DMS 273 (cell line): ENCODE data around the gene ORC3.
A peak's percentile ranks its signal among the peaks of the same experiment; 100 is the strongest.

Experiments
- DNase-seq: peaks from one replicate; lab custom pipeline; 2025; ENCODE audit not compliant: unreplicated experiment; lab: John Stamatoyannopoulos, UW

The ORC3 gene

DNA sequence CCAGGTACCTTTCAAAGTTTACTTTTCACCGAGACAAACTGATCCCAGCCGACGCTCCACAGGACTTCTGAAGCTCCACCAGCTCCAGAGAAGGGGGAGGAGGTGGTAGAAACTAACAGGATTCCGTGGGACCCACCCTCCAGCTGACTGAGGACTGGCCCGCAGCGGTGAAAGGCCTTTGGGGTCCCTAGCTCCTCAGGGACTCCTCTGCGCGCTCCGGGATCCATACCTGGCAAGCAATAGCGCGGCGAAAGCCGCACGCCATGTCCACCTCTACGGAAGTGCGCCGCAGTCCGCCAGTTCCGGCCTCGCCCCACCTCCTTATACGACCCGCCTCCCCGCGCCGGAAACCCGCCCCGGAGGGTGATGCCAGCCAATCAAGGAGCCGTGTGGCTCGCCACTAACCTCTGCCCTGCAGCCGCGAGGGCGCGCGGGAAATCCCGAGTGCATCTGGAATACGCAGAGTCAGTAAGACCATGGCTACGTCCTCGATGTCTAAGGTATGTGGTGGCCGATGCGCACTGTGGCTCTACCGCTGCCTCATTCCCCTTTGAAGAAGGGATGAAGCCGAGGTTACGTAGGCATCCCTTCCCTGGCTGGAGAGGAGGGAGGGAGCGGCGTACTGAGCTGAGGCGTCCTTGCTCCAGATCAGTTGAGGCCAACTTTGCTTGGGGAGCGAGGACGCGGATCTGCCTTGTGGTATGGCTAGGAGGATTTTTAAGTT lies at the start of gene ORC3, which contains the start of gene RARS2:
Gene ORC3, plus strand, starts transcription at position 443 of the 724 bp plus-strand sequence. Its CDS starts 34 bp downstream, at position 477.
Gene RARS2, minus strand, starts transcription at position 295 of the 724 bp plus-strand sequence. Its CDS starts 30 bp downstream, at position 265.
- peak; percentile 98 for DNase-seq

DNA sequence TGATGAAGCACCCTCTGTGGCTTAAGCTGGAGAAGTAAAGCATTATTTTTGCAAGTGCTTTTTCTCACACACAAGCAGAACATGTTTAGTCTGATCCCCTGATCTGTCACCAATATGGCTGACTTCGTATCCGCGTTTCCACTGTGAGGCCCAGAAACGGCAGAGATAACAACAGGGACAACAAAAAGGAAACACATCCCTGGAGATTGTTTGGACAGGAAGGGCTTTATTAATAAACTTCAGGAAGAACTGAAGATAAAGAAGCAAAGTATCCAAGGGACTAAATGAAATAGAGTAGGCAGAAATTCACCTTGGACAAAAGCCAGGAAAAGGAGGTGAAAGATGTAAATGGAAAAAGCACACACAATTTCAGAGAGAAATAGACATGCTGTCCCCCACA lies 49.4 kb upstream of the ORC3 start:
- no peak for DNase-seq

DNA sequence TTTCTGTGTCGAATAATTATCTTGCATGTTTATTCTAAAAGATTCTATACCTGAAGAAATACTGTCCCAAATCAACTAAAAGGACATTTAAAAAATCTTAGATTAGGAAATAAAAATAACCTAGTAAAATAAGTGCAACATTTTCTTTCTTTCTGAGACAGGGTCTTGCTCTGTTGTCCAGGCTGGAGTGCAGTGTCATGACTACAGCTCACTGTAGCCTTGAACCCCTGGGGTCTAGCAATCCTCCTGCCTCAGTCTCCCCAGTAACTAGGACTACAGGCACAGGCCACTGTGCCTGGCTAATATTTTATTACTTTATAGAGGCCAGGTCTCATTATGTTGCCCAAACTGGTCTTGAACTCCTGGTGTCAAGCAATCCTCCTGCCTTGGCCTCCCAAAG lies 48.9 kb upstream of the ORC3 start:
- DNase-seq: no peak

DNA sequence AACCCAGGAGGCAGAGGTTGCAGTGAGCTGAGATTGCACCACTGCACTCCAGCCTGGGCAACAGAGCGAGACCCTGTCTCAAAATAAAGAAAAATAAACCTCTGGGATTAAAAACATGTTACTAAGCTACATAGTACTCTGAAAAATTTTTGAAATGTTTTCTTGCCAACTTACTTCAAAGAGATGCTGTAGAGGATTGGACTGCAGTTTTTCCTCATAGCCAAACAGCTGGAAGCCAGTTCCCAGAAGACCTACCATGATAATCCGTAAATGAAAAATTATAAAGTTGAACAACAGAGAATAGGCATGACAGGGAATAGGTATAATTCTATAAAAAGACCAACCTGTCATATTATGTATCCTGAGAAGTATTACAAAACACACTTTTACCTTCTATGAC lies 48.2 kb upstream of the ORC3 start:
- no peak for DNase-seq

DNA sequence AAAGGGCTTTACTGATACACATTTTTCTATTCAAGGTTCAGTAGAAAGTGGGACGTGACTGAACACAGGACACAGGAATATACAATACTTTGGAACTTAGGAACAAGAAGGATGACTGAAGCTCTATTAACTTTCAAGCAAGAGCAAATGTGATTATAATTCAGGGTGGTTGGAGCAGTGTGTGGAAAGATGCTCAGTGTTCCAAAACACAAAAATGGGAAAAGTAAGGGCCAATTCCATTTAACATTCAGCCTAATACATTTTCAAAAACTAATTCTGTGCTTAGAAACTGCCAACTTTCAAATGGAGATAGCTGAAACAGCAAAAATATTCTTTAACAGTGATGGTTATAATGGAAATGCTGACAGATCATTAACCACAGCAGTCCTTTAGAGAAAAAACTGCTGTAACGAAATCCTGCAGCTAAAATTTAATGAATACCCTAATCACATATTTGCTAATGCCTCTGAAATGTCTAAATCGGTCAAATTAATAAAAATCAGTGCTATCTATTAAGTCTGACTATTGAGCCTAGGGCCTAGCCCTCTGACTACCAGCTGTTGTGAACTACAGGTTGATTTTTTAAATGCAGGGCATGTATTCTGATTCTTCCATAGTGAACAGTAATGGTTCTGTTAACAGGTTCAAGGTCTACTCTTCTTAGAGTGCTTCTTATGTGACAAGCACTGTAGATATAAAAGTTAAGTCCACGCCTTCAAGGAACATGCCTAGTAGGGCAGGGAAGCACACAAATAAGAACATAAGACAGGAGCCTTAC lies 46.0 kb upstream of the ORC3 start:
- DNase-seq: no peak

DNA sequence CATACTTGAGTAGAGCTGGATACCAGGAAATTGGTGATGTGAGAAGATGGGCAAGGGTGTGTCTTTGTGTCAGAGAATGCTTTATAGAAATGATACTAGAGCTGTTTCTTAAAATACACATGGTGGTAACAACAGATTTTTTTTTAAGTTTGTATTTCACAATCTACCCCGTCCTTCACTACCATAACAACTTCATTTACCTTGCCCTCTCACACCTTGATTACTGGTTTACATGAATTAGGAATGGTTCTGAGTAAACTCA lies 45.5 kb upstream of the ORC3 start:
- DNase-seq: no peak

DNA sequence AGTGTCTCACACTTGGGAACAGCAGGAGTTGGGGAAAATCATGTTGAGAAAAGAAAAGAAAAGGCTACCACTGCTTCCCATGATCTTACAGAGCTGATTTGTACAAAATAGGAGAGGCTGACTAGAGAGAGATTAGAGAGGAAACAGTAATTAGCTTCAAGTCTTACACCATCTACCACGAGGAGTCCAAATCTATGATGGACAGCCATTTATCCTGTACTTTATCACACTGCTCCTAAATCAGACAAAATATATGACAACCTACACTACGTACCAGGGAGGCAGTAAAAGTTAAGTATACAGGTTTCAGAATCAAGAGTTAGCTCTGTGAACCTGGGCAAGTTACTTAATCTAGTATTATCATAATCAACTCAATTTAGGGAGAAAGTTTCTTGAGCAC lies 38.1 kb upstream of the ORC3 start:
- no peak for DNase-seq

DNA sequence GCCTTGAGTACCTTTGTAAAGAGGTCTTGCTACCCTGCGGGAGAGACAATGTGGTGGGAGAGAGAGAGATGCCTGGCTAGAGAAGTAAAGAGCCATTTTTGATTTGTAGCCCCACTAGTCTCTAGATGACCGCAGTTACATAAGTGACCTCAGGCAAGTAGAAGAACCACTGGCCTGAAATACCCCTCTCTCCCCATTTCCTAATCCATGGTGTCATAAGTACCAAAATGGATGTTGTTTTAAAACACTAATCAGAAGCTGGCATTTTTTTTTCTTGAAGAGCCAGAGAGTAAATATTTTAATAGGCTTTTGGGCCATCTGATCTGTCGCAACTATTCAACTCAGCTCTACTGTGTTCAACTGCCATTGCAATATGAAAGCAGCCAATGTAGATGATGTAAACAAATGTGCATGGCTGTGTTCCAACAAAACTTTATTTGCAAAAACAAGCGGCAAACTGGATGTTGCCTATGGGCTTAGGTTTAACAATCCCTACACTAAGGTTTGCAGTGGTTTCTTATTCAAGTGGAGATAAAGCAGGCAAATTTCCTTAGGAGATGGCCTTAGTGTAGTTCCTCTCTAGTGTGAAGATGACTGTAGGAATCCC lies 36.7 kb upstream of the ORC3 start:
- no peak for DNase-seq

DNA sequence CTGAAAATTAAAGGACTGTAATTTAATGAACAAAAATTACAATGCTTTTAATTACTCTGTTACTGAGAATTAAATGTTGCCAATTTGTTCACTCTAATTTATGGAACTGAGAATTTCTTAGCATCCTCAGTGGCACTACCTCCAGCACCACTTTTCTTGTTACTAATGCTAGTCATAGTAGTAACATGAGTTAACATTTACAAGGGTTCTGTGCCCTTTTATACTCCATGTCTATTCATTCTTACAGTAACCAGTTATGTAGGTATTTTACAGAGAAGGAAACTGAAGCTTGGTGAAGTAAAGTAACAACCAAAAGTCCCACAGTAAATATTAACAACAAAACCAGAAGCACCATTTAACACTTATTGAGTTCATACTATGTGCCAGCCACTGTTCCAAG lies 34.4 kb upstream of the ORC3 start:
- no peak for DNase-seq

DNA sequence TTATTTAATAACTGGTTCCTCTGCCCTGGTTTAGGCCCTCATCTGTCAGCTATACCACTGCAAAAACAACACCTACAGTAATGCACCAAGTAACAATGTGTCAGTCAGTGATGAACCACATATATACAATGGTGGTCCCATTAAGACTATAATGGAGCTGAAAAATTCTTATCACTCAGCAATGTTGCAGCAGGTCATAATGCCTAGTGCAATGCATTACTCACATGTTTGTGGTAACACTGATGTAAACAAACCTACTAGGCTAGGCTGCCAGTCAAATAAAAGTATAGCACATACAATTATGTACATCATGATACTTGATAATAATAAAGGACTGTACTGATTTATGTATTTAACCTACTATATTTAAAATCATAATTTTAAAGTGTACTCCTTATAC lies 31.5 kb upstream of the ORC3 start:
- DNase-seq: no peak

DNA sequence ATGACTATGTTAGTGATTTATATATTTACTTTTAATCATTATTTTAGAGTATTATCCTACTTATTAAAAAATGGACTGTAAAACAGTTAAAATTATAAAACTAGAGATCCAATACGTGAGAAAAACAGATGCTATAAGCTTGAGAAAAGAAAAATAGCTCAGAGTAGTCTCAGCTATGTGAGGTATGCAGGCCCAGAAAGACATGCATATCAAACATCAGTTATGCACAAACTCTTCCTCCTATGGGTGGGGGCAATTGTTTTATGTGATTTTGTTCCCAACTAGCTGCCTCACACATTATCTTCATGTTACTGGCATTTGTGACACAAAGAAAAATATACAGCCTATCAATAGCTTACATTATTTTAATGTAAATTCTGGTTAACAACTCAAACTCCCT lies 28.9 kb upstream of the ORC3 start:
- DNase-seq: no peak

DNA sequence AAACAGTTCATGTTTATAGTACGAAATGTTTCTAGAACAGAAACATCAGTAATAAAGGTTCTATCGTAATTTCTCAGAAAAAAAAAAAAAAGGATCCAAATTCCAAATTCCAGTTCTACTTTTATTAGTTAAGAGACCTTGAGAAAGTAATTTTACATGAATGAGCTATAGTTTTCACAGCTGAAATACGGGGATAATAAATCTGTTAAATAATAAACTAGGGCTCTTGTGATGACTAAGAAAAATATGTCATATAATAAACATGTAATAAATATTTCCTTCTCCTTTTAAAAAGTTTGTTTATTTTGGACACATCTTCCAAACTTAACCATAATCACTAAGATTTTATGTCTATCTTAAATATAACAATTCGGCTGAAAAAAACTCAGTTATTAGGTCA lies 17.9 kb upstream of the ORC3 start:
- DNase-seq: no peak

DNA sequence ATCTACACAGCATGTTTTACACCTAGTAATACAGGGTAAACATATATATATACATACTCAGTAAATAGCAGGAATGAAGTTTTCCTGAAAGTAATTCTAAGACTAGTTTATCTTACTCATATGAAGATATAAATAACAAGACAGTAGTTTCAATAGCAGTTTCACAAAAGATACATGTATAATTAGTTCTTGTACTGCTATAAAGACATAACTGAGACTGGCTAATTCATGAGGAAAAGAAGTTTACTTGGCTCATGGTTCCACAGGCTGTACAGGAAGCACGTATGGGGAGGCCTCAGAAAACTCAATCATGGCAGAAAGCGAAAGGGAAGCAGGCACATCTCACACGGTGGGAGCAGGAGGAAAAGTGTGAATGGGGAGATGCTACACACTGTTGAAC lies 17.1 kb upstream of the ORC3 start:
- no peak for DNase-seq

DNA sequence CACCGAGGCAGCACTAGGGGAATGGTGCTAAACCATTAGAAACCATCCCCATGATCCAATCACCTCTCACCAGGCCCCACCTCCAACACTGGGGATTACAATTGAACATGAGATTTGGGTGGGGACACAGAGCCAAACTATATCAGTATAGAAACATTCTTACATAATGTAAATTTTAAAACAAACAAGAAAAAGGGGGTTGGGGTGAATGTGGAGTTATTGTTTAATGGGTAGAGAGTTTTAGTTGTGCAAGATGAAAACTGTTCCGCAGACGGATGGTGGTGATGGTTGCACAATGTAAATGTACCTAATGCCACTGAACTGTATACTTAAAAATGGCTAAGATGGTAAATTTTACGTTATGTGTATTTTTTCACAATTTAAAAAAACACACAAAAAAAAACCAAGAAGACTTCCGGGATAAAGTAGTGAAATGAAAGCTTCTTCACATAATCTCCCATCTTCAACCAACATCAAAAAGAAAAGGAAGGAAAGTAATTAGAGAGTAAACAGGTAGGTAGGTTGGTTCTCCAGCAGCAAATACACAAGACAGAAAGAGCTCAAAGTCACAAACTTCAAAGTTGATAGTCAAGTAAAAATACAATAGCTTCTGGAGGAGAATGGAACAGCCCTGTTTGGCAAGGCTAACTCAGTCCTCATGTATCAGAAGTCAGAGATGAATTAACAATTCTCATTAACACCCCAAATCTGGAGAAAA lies 16.5 kb upstream of the ORC3 start:
- DNase-seq: no peak

DNA sequence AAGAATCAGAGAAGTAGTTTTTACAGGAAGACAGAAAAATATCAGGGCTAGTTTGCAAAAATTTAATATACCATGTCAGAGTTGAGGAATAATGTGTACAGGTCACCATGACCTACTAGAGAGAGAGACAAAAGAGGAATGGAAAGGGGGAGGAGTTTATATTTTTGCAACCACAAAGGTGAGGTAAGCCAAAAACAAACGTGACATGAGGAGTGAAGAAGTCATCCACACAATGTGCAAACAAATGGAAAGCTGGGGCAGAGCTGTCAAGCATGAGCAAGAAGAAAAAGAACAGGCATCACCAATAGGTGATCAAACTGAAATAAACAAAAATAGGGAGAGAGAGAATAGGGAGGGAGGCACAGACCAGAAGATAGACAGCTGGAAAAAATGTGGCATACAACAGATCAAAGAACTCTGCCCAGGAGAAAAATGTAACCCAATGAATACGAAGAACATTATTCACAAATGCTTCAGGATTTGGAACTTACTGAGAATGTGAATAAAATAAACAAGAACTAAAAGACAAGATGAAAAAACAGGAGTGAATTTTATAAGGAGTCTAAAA lies 15.6 kb upstream of the ORC3 start:
- DNase-seq: no peak

DNA sequence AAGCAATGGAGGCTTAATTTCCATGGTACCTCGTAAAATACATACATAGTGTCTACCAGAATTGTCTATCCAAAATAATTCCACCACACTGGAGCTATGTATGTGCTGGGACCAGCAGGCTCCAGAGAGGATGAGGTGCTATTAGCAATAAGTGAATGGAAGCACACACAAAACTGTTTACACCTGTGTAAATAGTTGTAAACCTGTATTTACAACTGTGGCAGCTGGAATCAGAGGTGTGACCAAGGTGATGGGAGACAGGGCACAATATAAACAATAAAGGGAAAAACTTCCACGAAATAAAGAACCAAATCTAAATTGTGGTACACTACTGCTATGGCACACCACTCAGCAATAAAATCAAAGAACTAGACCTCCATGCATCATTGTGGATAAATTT lies 14.5 kb upstream of the ORC3 start:
- no peak for DNase-seq

DNA sequence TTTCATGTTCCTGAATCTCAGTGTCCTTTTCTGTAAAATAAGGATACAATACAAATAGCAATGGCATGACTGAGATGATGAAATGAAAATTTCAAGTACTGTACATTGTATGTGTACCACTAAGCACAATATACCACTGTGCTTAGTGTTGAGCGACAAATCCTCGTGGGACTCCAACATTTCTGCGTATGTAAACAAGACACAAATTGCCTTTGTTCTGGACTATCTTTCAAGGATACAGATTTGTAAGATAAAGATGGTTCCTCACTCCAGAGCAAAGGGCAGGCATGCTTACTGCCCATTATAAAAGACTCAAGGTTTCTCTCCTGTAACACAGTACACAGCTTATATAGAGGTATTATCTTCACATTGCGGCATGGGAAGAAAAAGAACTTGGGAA lies 6.1 kb upstream of the ORC3 start:
- no peak for DNase-seq

DNA sequence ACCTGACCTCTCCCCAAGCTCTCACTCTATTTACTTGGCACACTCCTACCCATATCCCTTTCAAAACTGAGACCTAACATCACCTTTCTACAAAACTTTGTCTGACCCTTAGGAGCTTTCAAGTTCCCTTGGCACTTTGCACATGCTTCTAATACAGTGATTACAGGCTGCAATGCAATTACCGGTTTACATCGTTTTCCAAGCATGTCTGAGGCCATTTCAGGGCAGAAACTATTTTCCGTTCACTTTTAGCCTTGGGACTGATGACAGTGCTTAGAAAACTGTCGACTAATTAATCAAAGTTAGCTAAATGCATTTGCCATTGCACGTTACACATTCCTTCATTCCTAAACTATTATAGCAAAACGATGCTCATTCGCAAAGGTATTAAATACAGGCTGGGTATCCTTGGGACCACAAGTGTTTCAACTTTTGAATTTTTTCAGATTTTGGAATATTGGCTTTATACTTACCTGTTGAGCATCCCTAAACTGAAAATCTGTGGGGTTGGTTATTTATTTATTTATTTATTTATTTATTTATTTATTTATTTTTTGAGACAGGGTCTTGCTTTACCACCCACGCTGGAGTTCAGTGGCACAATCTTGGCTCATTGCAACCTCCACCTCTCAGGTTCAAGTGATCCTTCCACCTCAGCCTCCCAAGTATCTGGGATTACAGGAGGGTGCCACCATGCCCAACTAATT lies 3.4 kb upstream of the ORC3 start:
- DNase-seq: no peak

DNA sequence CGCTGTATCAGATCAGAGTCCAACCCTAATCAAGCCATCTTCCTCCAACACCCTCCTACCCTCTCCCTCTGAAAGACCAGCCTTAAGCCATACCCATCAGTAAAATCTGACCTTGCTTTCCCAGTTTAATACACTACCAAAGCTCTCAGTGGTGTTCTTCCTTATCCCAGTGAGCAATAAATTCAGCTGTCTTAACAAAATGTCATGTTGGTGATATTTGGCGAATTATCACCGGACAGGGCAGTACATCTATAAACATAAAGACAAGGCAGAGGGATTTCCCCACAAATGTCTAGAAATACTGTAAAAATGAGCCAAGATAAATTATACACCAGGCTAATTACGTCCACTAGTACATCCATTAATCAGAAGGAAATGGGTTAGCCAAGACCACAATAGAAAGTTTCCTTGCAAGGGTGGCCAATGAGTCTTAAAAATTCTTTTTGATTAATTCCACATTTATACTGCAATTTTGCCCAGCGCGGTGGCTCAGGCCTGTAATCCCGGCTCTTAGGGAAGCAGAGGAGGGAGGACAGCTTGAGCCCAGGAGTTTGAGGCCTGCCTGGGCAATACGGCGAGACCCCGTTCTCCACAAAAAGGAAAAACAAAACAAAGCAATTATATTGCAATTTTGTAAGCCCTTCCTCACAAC lies 1.1 kb upstream of the ORC3 start:
- DNase-seq: no peak

DNA sequence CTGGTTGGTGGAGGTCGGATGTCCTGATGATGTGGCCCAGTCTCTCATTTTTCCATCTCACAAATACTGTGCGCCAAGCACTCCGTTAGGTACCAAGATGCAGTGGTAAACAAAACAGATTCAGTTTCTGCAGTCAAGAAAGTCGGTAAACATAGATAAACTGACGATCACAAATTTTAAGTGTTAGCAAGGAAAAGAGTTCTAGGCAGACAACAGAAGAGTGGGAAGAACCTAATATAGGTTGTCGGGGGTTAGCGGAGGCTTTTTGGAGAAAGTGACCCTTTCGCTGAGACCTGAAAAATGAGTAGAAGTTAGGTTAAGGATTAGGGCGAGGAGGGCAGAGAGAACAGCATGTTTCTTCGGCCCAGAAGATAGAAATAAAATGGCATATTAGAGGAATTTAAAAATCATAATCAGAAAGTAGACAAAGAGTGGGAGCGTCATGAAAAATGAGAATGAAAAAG lies 514 bp downstream of the ORC3 start:
- no peak for DNase-seq
